GM21360 (cell line): ENCODE measurements around the gene MLXIP.

Experiments
- ATAC-seq: cut with Tn5 transposase; IDR thresholded peaks from one replicate; pipeline ENCODE4 v1.9.1; 2021; ENCODE audit warnings: mild to moderate bottlenecking, moderate library complexity; ENCODE audit not compliant: unreplicated experiment

Gene MLXIP

GRCh38 chr12:122124370-122124769, 45.8 kb downstream of the MLXIP start:
- no peak for ATAC-seq

DNA sequence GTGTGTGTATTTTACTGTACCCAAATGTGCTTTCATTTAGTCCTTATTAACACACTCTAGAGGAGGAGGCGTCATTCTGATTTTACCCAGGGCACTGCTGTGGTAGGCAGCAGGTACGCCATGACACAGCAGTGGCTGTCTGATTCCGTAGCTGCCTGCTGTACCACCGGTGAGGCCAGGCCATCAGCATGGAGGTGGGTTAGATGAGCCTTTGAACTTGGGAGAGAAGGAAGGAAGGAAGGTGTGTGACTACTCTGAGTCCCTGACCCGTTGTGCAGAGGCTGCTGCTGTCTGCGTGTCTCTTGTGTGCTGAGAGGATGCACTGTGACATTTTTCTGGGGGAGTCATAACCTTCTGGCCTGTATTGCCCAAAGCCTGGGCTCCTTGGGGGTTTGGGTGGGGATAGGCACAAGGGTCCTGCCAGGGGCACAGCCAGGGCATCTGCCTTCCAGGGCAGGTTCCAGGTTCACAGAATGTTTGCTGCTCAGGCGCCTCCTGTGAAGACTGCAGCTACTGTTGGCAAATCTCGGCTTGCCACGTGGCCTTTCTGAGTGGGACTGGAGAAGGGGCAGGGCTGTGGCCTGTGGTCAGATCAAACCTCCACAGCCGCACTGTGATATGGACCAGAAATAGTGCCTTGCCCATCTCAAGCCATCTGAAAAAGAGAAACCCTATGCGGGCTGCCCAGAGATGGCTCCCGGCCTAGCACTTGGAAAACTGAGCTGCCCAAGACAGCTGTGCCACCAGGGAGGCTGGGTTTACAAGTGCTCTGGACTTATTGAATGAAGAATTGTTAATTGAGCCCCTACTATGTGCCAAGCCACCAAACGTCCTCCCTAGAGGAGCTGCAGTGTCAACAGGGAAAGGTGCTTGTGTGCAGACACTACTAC, 47.1 kb downstream of the MLXIP start:
- no peak for ATAC-seq

- no peak for ATAC-seq
These were observed 47.7 kb downstream of the MLXIP start for GRCh38 chr12:122126342-122126635.

DNA sequence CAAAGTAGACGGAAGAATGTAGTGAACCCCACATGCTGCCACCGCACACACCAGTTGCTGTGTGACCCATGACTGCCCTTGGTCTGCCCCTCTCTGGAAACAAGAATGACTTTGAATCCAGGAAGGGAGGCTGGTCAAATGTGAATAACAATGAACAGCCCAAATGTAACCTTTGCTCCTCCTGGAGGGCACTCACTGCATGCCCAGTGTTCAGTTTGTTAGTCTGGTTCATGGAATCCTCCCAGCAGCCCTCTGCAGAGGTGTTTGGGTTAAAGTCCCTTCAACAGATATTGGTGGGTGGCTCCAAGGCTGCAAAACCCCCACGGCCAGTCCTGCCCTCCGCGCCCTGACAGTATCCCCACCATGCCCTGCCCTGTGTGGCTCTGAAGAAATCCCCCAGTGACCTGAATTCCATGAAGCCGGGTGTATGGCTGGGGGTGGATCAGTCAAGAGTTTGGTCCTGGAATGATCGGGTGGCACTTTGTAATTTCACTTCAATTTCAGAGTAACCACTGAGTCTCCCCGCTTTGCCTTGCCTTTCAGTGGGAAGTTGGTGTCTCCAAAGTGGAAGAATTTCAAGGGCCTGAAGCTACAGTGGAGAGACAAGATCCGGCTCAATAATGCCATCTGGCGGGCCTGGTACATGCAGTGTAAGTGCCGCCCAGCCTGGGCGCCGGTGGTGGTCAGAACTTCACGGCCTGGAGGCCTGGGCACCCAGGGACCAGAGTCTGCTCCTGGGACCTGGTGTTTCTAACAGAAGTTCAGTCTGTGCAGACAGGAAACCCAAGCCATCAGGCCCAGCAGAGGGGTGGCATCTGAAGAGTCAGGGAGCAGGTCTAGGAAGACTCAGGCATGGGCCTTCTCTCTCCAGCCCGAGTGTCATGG, 48.4 kb downstream of the MLXIP start:
- no peak for ATAC-seq

- ATAC-seq, result no peak
These were observed 49.3 kb downstream of the MLXIP start for GRCh38 chr12:122127839-122128238.

DNA sequence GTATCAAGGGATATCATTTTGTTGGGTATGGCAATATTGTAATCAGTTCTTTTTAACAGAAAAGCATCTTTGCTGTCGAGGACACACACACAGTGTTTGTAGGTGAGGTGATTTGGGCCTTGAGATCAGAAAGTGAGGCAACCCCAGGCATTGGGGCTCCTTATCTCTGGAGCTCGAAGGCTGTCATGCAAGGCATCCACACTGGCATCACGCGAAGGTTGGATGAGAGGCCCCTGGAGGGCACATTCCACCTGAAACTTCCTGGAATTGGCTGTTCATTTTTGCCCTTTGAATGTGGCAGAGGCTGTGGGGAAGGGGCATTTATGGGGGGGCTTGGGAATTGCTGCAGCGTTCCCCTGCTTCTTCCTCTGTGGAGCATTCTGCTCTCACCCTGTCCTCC, 49.9 kb downstream of the MLXIP start:
- no peak for ATAC-seq

- no peak for ATAC-seq
These were observed 50.6 kb downstream of the MLXIP start for GRCh38 chr12:122129131-122129530.

DNA sequence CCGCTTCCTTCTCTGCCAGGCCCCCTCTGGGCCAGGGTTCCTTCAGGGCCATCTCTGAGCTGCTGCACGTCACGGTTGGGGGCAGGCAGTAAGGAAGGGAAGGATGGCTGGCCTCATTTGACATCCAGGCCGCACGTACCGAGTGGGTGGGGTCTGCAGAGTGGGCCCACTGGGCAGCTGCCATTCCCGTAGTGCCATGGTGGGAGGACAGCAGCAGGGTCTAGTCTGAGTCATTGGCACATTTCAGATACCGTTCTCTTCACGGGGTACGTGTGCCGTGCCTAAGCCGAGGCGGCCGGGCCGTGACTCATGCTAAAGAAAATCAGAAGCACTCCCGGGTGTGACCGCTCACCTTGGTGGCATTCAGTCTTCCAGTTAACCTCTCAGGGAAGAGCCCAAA, 51.6 kb downstream of the MLXIP start:
- no peak for ATAC-seq

- ATAC-seq, result no peak
These were observed 54.8 kb downstream of the MLXIP start for GRCh38 chr12:122133192-122133950.

DNA sequence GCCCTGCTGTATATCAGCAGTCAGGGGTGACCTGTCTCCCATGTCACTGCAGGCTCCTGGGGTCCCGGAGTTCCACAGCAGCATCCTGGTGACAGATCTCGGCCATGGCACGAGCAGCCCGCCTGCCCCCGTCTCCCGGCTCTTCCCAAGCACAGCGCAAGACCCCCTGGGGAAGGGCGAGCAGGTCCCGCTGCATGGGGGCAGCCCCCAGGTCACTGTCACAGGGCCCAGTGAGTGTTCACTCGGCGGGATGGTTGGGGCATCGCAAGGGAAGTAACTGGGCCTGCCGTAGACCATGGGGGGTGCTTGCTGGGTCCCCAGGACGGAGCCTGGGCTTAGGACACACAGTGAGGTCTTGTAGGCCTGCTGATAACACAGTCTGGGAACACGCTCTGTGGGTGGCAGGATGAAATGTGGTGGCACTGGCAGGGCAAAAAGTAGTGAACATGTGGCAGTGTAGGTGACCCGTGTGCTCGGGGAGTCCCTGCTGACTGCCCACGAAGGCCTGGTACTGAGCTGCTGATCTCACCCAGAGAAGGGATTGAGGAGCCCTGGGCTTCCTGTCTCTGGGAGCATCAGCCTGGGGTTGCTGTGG, 57.0 kb downstream of the MLXIP start:
- ATAC-seq, result no peak

DNA sequence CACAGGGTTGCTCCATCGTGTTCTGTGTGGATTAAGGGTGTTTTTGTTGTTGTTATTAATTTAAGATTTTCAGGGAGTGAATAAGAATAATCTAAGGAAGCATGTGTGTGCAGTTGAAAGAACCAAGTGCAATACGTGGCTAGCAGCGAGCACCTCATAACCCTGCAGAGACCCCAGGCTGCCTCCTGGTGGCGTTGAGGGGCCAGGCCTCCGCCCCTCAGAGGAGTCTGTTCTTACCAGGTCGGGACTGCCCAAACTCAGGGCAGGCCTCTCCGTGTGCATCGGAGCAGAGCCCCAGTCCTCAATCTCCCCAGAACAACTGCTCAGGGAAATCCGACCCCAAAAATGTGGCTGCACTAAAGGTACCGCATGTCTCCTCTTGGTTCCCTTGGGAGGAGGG, 58.7 kb downstream of the MLXIP start:
- ATAC-seq, result no peak

GRCh38 chr12:122137681-122138080, 59.1 kb downstream of the MLXIP start:
- ATAC-seq, result no peak

DNA sequence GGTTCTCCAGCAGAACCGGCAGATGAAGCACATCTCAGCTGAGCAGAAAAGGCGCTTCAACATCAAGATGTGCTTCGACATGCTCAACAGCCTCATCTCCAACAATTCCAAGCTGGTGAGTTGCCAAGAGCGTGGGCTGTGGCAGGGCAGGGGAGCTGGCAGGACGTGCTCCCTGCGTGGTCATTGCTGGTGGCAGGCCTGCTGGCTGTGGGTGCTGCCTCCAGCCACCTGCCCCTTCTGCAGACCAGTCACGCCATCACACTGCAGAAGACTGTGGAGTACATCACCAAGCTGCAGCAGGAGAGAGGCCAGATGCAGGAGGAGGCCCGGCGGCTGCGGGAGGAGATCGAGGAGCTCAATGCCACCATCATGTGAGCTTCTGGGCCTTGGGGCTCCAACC, 59.6 kb downstream of the MLXIP start:
- no peak for ATAC-seq

- ATAC-seq, result no peak
These were observed 60.1 kb downstream of the MLXIP start for GRCh38 chr12:122138616-122139015.

GRCh38 chr12:122139266-122139665, 60.7 kb downstream of the MLXIP start:
- ATAC-seq, result no peak

DNA sequence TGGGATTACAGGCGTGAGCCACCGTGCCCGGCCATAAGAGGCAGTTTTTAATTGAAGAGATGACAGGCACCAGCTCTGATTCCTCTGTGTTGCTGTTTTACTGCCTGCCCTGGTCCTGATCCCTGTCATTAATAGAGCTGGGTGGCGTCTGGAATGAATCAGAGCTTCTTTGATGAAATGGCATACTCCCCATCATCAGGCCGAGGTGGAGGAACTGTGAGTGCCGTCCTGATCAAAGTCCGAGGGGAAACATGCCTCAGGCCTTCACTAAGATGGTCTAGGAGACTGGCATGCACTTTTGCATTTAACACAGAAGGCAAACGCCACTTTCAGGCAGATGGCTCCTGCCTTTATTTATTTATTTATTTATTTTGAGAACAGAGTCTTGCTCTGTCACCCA, 61.4 kb downstream of the MLXIP start:
- no peak for ATAC-seq

DNA sequence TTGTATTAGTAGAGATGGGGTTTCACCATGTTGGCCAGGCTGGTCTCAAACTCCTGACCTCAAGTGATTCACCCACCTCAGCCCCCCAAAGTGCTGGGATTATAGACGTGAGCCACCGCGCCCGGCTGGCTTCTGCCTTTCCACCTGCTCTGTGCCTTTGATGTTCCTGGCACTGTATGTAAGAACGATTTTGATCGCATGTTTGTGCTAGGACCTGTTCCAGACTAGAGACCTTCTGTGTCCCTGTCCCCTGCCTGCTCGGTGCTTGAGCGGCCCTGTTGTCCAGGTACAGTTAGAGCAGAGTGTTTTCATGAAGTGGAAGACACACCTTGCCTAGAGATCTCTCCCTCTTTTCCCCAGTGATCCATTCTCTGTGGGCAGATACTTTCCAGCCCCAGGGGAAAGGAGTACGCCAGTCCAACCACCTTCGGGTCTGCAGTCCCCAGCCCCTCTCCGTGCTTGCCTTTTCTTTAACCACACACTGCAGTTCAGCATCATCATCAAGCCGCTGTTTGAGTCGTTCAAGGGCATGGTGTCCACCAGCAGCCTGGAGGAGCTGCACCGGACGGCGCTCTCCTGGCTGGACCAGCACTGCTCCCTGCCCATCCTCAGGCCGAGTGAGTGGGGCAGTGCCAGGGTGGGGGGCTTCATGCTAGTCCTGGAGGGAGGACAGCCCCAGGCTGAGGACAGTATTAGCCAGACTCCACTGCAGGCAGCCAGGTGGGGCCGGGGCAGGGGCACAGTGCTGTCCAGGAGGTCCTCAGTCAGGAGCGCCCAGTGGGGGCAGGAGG, 62.1 kb downstream of the MLXIP start:
- ATAC-seq, result no peak

GRCh38 chr12:122141911-122142725, 63.6 kb downstream of the MLXIP start:
- no peak for ATAC-seq

DNA sequence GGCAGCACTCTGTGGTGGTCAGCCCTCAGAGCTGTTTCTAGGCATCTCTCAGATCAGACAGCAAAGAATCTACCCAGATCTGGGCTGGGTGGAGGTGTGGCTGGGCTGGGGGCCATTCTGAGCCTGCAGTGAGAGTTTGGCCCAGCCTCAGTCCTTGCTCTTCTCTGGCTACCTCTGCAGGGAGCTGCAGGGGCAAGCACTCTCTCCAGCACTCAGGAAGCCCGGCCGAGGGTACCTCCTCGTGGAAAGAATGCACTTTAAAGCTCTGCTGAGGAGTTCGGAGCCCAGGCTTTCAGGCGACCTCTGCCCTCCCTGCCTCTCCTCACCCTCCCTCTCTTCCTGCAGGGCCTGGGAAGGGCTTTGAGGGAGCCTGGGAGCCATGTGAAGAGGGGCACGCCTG, 64.3 kb downstream of the MLXIP start:
- ATAC-seq, result no peak
